GM23338 (cell line): Measurements from ENCODE around the gene ABCA13. TPM values are rescaled to one million over a fixed set of nuclear protein-coding genes. Genes with fewer than 3 reads are reported as not detected.

ENCODE experiments used
- ATAC-seq: fragments of 200-7000 bp; cut with Tn5 transposase; 3 replicates; pipeline ENCODE4 v1.9.1; 2020
- DNase-seq: peaks from one replicate; pipeline ENCODE4 v3.0.0-alpha.2; 2015; ENCODE audit warnings: low spot score
- H2AFZ ChIP-seq: fragments of 200-600 bp; sonication (generic); 2 replicates; pipeline ENCODE4 v1.8.0; 2016; ENCODE audit warnings: antibody characterized with exemption, mild to moderate bottlenecking, moderate library complexity
- H3F3A ChIP-seq: fragments of 200-600 bp; sonication (generic); replicated peaks from 2 replicates; pipeline ENCODE4 v1.8.0; 2017; ENCODE audit warnings: antibody characterized with exemption, mixed run types, low read depth
- H3K27ac ChIP-seq: fragments of 200-600 bp; sonication (generic); 2 replicates; pipeline ENCODE4 v1.6.1; 2016; ENCODE audit warnings: low read depth
- H3K27me3 ChIP-seq: fragments of 200-600 bp; sonication (generic); 2 replicates; pipeline ENCODE4 v1.8.0; 2016; ENCODE audit warnings: mild to moderate bottlenecking, mixed run types, moderate library complexity; ENCODE audit not compliant: insufficient read depth
- H3K36me3 ChIP-seq: fragments of 200-600 bp; sonication (generic); 2 replicates; pipeline ENCODE4 v1.8.0; 2016; ENCODE audit warnings: mild to moderate bottlenecking; ENCODE audit not compliant: insufficient read depth
- H3K4me1 ChIP-seq: fragments of 200-600 bp; sonication (generic); 2 replicates; pipeline ENCODE4 v1.8.0; 2016; ENCODE audit warnings: mild to moderate bottlenecking, moderate library complexity; ENCODE audit not compliant: insufficient read depth
- H3K4me2 ChIP-seq: fragments of 200-600 bp; sonication (generic); 2 replicates; pipeline ENCODE4 v1.7.1; 2017; ENCODE audit warnings: mixed run types
- H3K4me3 ChIP-seq: fragments of 200-600 bp; sonication (generic); 2 replicates; pipeline ENCODE4 v1.6.1; 2016; ENCODE audit warnings: mixed run types
- H3K79me2 ChIP-seq: fragments of 200-600 bp; sonication (generic); replicated peaks from 2 replicates; pipeline ENCODE4 v1.8.0; 2017; ENCODE audit warnings: mild to moderate bottlenecking; ENCODE audit not compliant: insufficient read depth
- H3K9me2 ChIP-seq: fragments of 200-600 bp; sonication (generic); 2 replicates; pipeline ENCODE4 v1.8.0; 2017; ENCODE audit not compliant: insufficient read depth
- H4K20me1 ChIP-seq: fragments of 200-600 bp; sonication (generic); replicated peaks from 2 replicates; pipeline ENCODE4 v1.8.0; 2017; ENCODE audit warnings: mild to moderate bottlenecking; ENCODE audit not compliant: insufficient read depth
- H3K27ac Mint-ChIP-seq: 2 replicates; pipeline ENCODE4 v1.8.0; 2020; ENCODE audit warnings: inconsistent platforms, mild to moderate bottlenecking, moderate library complexity, mixed read lengths
- H3K27me3 Mint-ChIP-seq: 3 replicates; pipeline ENCODE4 v1.8.0; 2022; ENCODE audit warnings: low read depth, mild to moderate bottlenecking, moderate library complexity, mixed read lengths, inconsistent platforms; ENCODE audit not compliant: insufficient read depth, poor library complexity
- H3K36me3 Mint-ChIP-seq: 3 replicates; pipeline ENCODE4 v1.8.0; 2021; ENCODE audit warnings: low read depth, mild to moderate bottlenecking, inconsistent platforms, moderate library complexity, mixed read lengths
- H3K4me1 Mint-ChIP-seq: 3 replicates; pipeline ENCODE4 v1.8.0; 2020; ENCODE audit warnings: mild to moderate bottlenecking, inconsistent platforms, mixed read lengths
- H3K4me3 Mint-ChIP-seq: 3 replicates; pipeline ENCODE4 v1.8.0; 2021; ENCODE audit warnings: moderate library complexity, mild to moderate bottlenecking, inconsistent platforms, mixed read lengths
- H3K9me3 Mint-ChIP-seq: 3 replicates; pipeline ENCODE4 v1.8.0; 2020; ENCODE audit warnings: moderate library complexity, mild to moderate bottlenecking, inconsistent platforms, mixed read lengths
- CREB1 ChIP-seq: fragments of 250-450 bp; sonication (Bioruptor Pico); IDR thresholded peaks from 2 replicates; pipeline ENCODE4 v1.5.0; 2020; ENCODE audit warnings: low read depth, mild to moderate bottlenecking, moderate library complexity
- CTCF ChIP-seq, 2 experiments: fragments of 200-600 bp in 1 of 2; sonication (generic) in 1 of 2; conservative IDR thresholded peaks; 2 replicates each; pipeline versions ENCODE4 v1.5.1 to v1.6.1; 2016 to 2017; ENCODE audit warnings: antibody characterized with exemption in 2 of 2, low read depth in 2 of 2, mild to moderate bottlenecking in 2 of 2, moderate library complexity in 1 of 2
- ETS1 ChIP-seq: IDR thresholded peaks from 2 replicates; pipeline ENCODE4 v1.6.1; 2016; ENCODE audit warnings: antibody characterized with exemption
- EZH2 ChIP-seq: fragments of 200-600 bp; sonication (generic); IDR thresholded peaks from one replicate; pipeline ENCODE4 v1.8.0; 2017; ENCODE audit warnings: antibody characterized with exemption, mild to moderate bottlenecking, low read depth; ENCODE audit not compliant: unreplicated experiment
- EZH2phosphoT487 ChIP-seq: fragments of 200-600 bp; sonication (generic); IDR thresholded peaks from one replicate; pipeline ENCODE4 v1.8.1; 2018; ENCODE audit warnings: antibody characterized with exemption; ENCODE audit not compliant: unreplicated experiment
- JUNB ChIP-seq: IDR thresholded peaks from one replicate; pipeline ENCODE4 v1.6.1; 2016; ENCODE audit warnings: antibody characterized with exemption; ENCODE audit not compliant: unreplicated experiment
- NANOG ChIP-seq: IDR thresholded peaks from 2 replicates; pipeline ENCODE4 v1.6.1; 2016; ENCODE audit warnings: antibody characterized with exemption, borderline replicate concordance
- POLR2AphosphoS5 ChIP-seq: IDR thresholded peaks from 2 replicates; pipeline ENCODE4 v1.6.1; 2016; ENCODE audit warnings: antibody characterized with exemption, low read depth
- REST ChIP-seq: IDR thresholded peaks from one replicate; pipeline ENCODE4 v1.6.1; 2018; ENCODE audit warnings: antibody characterized with exemption; ENCODE audit not compliant: unreplicated experiment
- STAT1 ChIP-seq: IDR thresholded peaks from one replicate; pipeline ENCODE4 v1.6.1; 2016; ENCODE audit warnings: antibody characterized with exemption; ENCODE audit not compliant: unreplicated experiment
- ZNF114 ChIP-seq: fragments of 250-450 bp; sonication (Bioruptor Pico); IDR thresholded peaks from 2 replicates; pipeline ENCODE4 v1.5.0; 2020; ENCODE audit warnings: mild to moderate bottlenecking, moderate library complexity
- ZNF331 ChIP-seq: fragments of 250-450 bp; sonication (Bioruptor Pico); IDR thresholded peaks from 2 replicates; pipeline ENCODE4 v1.5.0; 2020; ENCODE audit warnings: low read depth, mild to moderate bottlenecking, moderate library complexity
- ZNF462 ChIP-seq: fragments of 250-450 bp; sonication (Bioruptor Pico); IDR thresholded peaks from 2 replicates; pipeline ENCODE4 v1.5.0; 2020; ENCODE audit warnings: mild to moderate bottlenecking, moderate library complexity
- polyA plus RNA-seq: library from polyadenylated mRNA; unstranded; fragments of >200 nt; fragmentation: Nextera tagmentation; extraction: Ambion mirVana; gene quantifications from 2 replicates; pipeline ENCODE4 v1.2.1, GENCODE V29; 2016
- total RNA-seq: library from RNA; depleted of rRNA; stranded (reverse); fragments of >200 nt; shearing (Covaris generic); gene quantifications from 2 replicates; pipeline ENCODE4 v1.2.3, GENCODE V29; 2014

Gene ABCA13
- total and polyA plus RNA-seq, 2 experiments from 2014 or later: 0.21 TPM; not detected in 1

- Histone ChIP-seq H3K79me2 (no peaks in the 10 kb centered on the region), H3K9me2 (0 out of 2 replicates have a peak, but pooled peaks cover 2% of the 10 kb centered on the region), H3K4me2 (no peak overlapping the region), H3K27ac (no peak overlapping the region), H3K4me3 (no peak overlapping the region), H3K36me3 (no peaks in the 10 kb centered on the region), H4K20me1 (no peaks in the 10 kb centered on the region), H3K27me3 (no peaks in the 10 kb centered on the region), H3K4me1 (no peaks in the 10 kb centered on the region), H2AFZ (no peak overlapping the region), H3F3A (no peaks in the 10 kb centered on the region)
- no peak for ATAC-seq
- H3K27ac Mint-ChIP-seq: no peak overlapping the region
- H3K4me1 Mint-ChIP-seq: no peaks in the 10 kb centered on the region
- H3K36me3 Mint-ChIP-seq: no peaks in the 10 kb centered on the region
- H3K9me3 Mint-ChIP-seq: no peaks in the 10 kb centered on the region; the same call in 2 of the 3 replicates
- TF ChIP-seq JUNB: no peak
- TF ChIP-seq ZNF462 (CRISPR knock-in tag): no peak
- no peak for TF ChIP-seq EZH2phosphoT487
- no peak for TF ChIP-seq CREB1 (CRISPR knock-in tag)
- no peak for TF ChIP-seq POLR2AphosphoS5
- no peak for TF ChIP-seq CTCF (conservative IDR thresholded peaks at IDR 0.05; ENCODE audit: low read depth in 2 of 2)
- no peak for TF ChIP-seq EZH2
- no peak for TF ChIP-seq ZNF331
- no peak for TF ChIP-seq ETS1
- TF ChIP-seq ZNF114 (CRISPR knock-in tag): no peak
- TF ChIP-seq NANOG: no peak
- no peak for TF ChIP-seq REST
- no peak for TF ChIP-seq STAT1
- H3K27me3 Mint-ChIP-seq: peaks cover 2% of the 10 kb centered on the region
- H3K4me3 Mint-ChIP-seq: no peak overlapping the region
- no peak for DNase-seq
Measured at GRCh38 chr7:48635796-48636195, 464.5 kb downstream of the ABCA13 start.
